ENCODE results near the gene LRCH3. TPM values are rescaled to one million over a fixed set of nuclear protein-coding genes. Genes with fewer than 3 reads are reported as not detected.
A peak's percentile ranks its signal among the peaks of the same experiment; 100 is the strongest.

Gene LRCH3
- polyA plus RNA-seq, 2 donors, result 7.0 to 13.1 TPM

DNA sequence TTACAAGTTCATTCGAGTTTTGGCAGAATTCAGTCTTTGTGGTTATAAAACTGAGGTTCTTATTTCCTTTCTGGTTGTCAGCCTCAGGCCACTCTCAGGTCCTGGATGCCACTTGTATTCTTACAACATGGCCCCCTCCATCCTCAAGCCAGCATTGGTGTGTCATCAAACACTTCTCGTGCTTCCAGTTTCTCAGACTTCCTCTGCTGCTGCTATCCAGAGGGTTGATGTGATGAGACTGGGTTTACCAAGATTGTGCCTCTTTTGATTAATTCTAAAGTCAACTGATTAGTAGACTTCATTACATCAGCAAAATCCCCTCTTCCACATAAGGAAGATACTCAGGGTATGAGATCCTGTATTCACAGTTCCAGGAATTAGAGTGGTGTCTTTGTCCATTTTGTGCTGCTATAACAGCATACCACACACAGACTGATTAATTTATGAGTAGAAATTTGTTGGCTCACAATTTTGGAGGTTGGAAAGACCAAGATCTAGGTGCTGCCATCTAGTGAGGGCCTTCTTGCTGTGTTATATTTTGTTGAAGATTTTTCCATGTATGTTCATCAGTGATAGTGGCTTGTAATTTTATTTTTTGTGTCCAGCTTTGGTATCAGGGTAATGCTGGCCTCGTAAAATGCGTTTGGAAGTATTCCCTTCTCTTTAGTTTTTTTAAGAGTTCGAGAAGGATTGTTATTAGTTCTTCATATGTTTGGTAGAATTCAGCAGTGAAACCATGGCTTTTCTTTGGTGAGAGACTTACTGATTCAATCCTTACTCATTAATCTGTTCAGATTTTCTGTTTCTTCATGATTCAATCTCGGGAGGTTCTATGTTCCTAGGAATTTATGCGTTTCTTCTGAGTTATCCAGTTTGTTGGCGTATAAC is 11.1 kb downstream of the LRCH3 start:
- Histone ChIP-seq H3K27ac (ENCODE audit: low read depth in 2 of 2, low read length in 1 of 2) (no peak overlapping the region), H3K4me3 (ENCODE audit: low read depth in 1 of 2, low read length in 2 of 2) (no peak overlapping the region), H3K27me3 (ENCODE audit: control insufficient read depth in 1 of 2, insufficient read depth in 2 of 2, low read length in 2 of 2) (no peaks in the 10 kb centered on the region), H3K9me3 (ENCODE audit: control insufficient read depth in 2 of 2, insufficient read depth in 1 of 2, low read depth in 1 of 2, low read length in 1 of 2) (no peaks in the 10 kb centered on the region), H3K36me3 (ENCODE audit: control insufficient read depth in 2 of 2, insufficient read depth in 2 of 2, low read length in 1 of 2) (no peaks in the 10 kb centered on the region), H3K4me1 (ENCODE audit: control insufficient read depth in 2 of 2, insufficient read depth in 2 of 2, low read length in 1 of 2) (no peaks in the 10 kb centered on the region)
- 57 to 58% methylated on average over 8 of the region's 8 CpGs for WGBS, 2 donors

- H3K4me3 ChIP-seq (ENCODE audit: low read depth in 1 of 2, low read length in 2 of 2), result no peak overlapping the region
- H3K27ac ChIP-seq (ENCODE audit: low read depth in 2 of 2, low read length in 1 of 2), result no peak overlapping the region
- WGBS, 2 donors, result 76 to 90% methylated on average over 3 of the region's 3 CpGs
- no peaks in the 10 kb centered on the region for H3K4me1 ChIP-seq (ENCODE audit: control insufficient read depth in 2 of 2, insufficient read depth in 2 of 2, low read length in 1 of 2)
- no peaks in the 10 kb centered on the region for H3K27me3 ChIP-seq (ENCODE audit: control insufficient read depth in 1 of 2, insufficient read depth in 2 of 2, low read length in 2 of 2)
- H3K9me3 ChIP-seq (ENCODE audit: control insufficient read depth in 2 of 2, insufficient read depth in 1 of 2, low read depth in 1 of 2, low read length in 1 of 2), result no peaks in the 10 kb centered on the region
- H3K36me3 ChIP-seq (ENCODE audit: control insufficient read depth in 2 of 2, insufficient read depth in 2 of 2, low read length in 1 of 2), result no peaks in the 10 kb centered on the region
These were observed 11.9 kb downstream of the LRCH3 start for GRCh38 chr3:197802779-197803459.

GRCh38 chr3:197804511-197804910 is 13.5 kb downstream of the LRCH3 start:
- 81 to 88% methylated on average over 4 of the region's 4 CpGs for WGBS, 2 donors
- H3K4me1 ChIP-seq (ENCODE audit: control insufficient read depth in 2 of 2, insufficient read depth in 2 of 2, low read length in 1 of 2), result no peaks in the 10 kb centered on the region
- no peak overlapping the region for H3K27ac ChIP-seq (ENCODE audit: low read depth in 2 of 2, low read length in 1 of 2)

GRCh38 chr3:197807969-197808587 is 17.0 kb downstream of the LRCH3 start:
- Histone ChIP-seq H3K36me3 (ENCODE audit: control insufficient read depth in 2 of 2, insufficient read depth in 2 of 2, low read length in 1 of 2) (no peaks in the 10 kb centered on the region), H3K27me3 (ENCODE audit: control insufficient read depth in 1 of 2, insufficient read depth in 2 of 2, low read length in 2 of 2) (no peaks in the 10 kb centered on the region), H3K4me1 (ENCODE audit: control insufficient read depth in 2 of 2, insufficient read depth in 2 of 2, low read length in 1 of 2) (no peaks in the 10 kb centered on the region), H3K4me3 (ENCODE audit: low read depth in 1 of 2, low read length in 2 of 2) (no peak overlapping the region), H3K9me3 (ENCODE audit: control insufficient read depth in 2 of 2, insufficient read depth in 1 of 2, low read depth in 1 of 2, low read length in 1 of 2) (no peaks in the 10 kb centered on the region), H3K27ac (ENCODE audit: low read depth in 2 of 2, low read length in 1 of 2) (peak overlapping the region; percentile 37 to 48)
- WGBS, 2 donors, result 83 to 85% methylated on average over 4 of the region's 4 CpGs

More at GRCh38 chr3:197804511-197804910, 13.5 kb downstream of the LRCH3 start:
- Histone ChIP-seq H3K36me3 (ENCODE audit: control insufficient read depth in 2 of 2, insufficient read depth in 2 of 2, low read length in 1 of 2) (no peaks in the 10 kb centered on the region), H3K9me3 (ENCODE audit: control insufficient read depth in 2 of 2, insufficient read depth in 1 of 2, low read depth in 1 of 2, low read length in 1 of 2) (no peaks in the 10 kb centered on the region), H3K27me3 (ENCODE audit: control insufficient read depth in 1 of 2, insufficient read depth in 2 of 2, low read length in 2 of 2) (no peaks in the 10 kb centered on the region), H3K4me3 (ENCODE audit: low read depth in 1 of 2, low read length in 2 of 2) (no peak overlapping the region)

DNA sequence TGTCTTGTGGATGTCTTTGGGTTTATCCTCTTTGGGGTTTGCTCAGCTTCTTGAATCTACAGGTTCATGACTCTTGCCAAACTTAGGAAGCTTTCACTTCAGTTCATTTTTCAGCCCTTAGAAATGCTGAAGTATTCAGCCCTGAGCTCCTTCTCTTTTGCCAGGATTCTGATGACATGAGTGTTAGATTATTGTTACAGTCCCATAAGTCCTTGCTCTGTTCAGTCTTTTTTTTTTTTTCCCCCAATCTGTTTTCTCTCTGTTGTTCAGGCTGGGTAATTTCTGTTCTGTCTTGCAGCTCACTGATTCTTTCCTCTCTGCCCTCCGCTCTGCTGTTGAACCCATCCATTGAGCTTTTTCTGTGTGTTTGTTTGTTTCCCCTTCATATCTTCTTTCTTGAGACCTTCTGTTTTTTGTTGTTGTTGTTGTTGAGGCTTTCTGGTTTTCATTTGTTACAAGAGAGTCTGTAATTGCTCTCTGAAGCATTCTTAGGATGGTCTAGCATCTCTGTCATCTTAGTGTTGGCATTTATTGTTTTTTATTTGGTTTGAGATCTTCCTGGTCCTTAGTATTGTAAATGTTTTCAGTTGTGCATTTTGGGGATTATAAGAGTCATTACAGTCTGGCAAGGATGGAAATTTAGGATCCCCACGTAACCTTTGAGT is 18.4 kb downstream of the LRCH3 start:
- no peaks in the 10 kb centered on the region for H3K27me3 ChIP-seq (ENCODE audit: control insufficient read depth in 1 of 2, insufficient read depth in 2 of 2, low read length in 2 of 2)
- H3K36me3 ChIP-seq (ENCODE audit: control insufficient read depth in 2 of 2, insufficient read depth in 2 of 2, low read length in 1 of 2), result no peaks in the 10 kb centered on the region
- H3K9me3 ChIP-seq (ENCODE audit: control insufficient read depth in 2 of 2, insufficient read depth in 1 of 2, low read depth in 1 of 2, low read length in 1 of 2), result no peaks in the 10 kb centered on the region
- H3K4me1 ChIP-seq (ENCODE audit: control insufficient read depth in 2 of 2, insufficient read depth in 2 of 2, low read length in 1 of 2), result no peaks in the 10 kb centered on the region
- WGBS, 2 donors, result 43 to 55% methylated on average over 2 of the region's 2 CpGs
- no peak overlapping the region for H3K27ac ChIP-seq (ENCODE audit: low read depth in 2 of 2, low read length in 1 of 2)
- no peak overlapping the region for H3K4me3 ChIP-seq (ENCODE audit: low read depth in 1 of 2, low read length in 2 of 2)

DNA sequence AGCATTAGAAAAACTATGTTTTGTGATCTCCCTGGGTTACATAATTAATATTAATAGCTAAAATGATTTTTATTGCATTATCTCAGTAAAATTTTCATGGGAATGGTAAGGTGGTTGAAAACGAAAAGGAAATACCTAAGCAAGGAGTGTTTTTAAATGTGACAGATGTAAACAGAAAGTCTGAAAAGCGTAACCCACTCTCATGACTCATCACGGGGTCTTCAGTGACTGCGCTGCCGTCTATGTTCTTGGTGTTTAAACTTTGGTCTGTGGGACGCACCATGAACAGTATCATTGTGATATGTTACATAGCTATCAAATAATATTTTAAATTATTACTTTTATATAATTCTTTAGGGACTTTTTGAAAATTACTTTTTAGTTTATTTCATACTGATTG is 19.8 kb downstream of the LRCH3 start:
- no peaks in the 10 kb centered on the region for H3K4me1 ChIP-seq (ENCODE audit: control insufficient read depth in 2 of 2, insufficient read depth in 2 of 2, low read length in 1 of 2)
- H3K4me3 ChIP-seq (ENCODE audit: low read depth in 1 of 2, low read length in 2 of 2), result no peak overlapping the region
- no peaks in the 10 kb centered on the region for H3K27me3 ChIP-seq (ENCODE audit: control insufficient read depth in 1 of 2, insufficient read depth in 2 of 2, low read length in 2 of 2)
- no peaks in the 10 kb centered on the region for H3K9me3 ChIP-seq (ENCODE audit: control insufficient read depth in 2 of 2, insufficient read depth in 1 of 2, low read depth in 1 of 2, low read length in 1 of 2)
- WGBS, 2 donors, result 91% methylated on average over 6 of the region's 6 CpGs
- no peak overlapping the region for H3K27ac ChIP-seq (ENCODE audit: low read depth in 2 of 2, low read length in 1 of 2)
- H3K36me3 ChIP-seq (ENCODE audit: control insufficient read depth in 2 of 2, insufficient read depth in 2 of 2, low read length in 1 of 2), result no peaks in the 10 kb centered on the region

DNA sequence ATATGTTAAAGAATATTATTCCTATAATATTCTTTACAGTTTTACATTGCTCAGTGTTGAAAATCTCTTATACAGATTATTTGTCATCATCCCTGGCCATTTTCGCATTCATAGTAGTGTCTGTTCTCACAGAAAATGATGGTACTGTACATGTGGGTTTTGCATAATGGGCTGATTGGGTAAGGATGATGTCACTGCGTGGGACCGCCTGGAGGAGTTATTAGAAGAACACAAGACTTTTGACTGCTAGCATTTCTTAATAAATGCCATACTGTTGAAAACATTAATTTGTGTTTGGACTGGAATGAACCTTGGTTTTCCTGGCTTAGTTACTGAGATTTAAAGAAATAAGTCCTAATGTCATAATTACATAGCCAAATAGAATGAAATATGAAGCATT is 20.3 kb downstream of the LRCH3 start:
- 73 to 76% methylated on average over 3 of the region's 3 CpGs for WGBS, 2 donors
- Histone ChIP-seq H3K4me3 (ENCODE audit: low read depth in 1 of 2, low read length in 2 of 2) (no peak overlapping the region), H3K27ac (ENCODE audit: low read depth in 2 of 2, low read length in 1 of 2) (no peak overlapping the region), H3K36me3 (ENCODE audit: control insufficient read depth in 2 of 2, insufficient read depth in 2 of 2, low read length in 1 of 2) (no peaks in the 10 kb centered on the region), H3K9me3 (ENCODE audit: control insufficient read depth in 2 of 2, insufficient read depth in 1 of 2, low read depth in 1 of 2, low read length in 1 of 2) (no peaks in the 10 kb centered on the region), H3K27me3 (ENCODE audit: control insufficient read depth in 1 of 2, insufficient read depth in 2 of 2, low read length in 2 of 2) (no peaks in the 10 kb centered on the region), H3K4me1 (ENCODE audit: control insufficient read depth in 2 of 2, insufficient read depth in 2 of 2, low read length in 1 of 2) (no peaks in the 10 kb centered on the region)

DNA sequence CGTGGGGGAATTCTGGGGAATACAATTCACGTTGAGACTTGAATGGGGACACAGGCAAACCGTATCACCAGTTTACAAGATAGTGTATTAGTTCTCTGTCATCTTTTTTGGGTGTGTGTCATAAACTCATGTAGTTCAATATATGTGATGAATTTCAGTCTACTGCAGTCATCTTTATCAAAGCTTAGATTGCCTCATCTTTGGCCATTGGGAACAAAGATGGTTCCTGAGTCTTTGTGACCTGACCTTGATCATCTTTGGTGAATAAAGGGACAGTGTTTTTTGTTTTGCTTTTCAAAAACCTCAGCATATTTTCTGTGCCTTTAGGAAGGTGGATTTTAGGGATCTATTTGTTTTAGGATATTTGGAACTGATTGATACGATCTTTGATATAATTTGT is 23.3 kb downstream of the LRCH3 start:
- Histone ChIP-seq H3K27ac (ENCODE audit: low read depth in 2 of 2, low read length in 1 of 2) (no peak overlapping the region), H3K36me3 (ENCODE audit: control insufficient read depth in 2 of 2, insufficient read depth in 2 of 2, low read length in 1 of 2) (no peaks in the 10 kb centered on the region), H3K4me3 (ENCODE audit: low read depth in 1 of 2, low read length in 2 of 2) (no peak overlapping the region), H3K9me3 (ENCODE audit: control insufficient read depth in 2 of 2, insufficient read depth in 1 of 2, low read depth in 1 of 2, low read length in 1 of 2) (no peaks in the 10 kb centered on the region), H3K27me3 (ENCODE audit: control insufficient read depth in 1 of 2, insufficient read depth in 2 of 2, low read length in 2 of 2) (no peaks in the 10 kb centered on the region), H3K4me1 (ENCODE audit: control insufficient read depth in 2 of 2, insufficient read depth in 2 of 2, low read length in 1 of 2) (no peaks in the 10 kb centered on the region)
- WGBS, 2 donors, result 86 to 89% methylated on average over 4 of the region's 4 CpGs

- no peaks in the 10 kb centered on the region for H3K27me3 ChIP-seq (ENCODE audit: control insufficient read depth in 1 of 2, insufficient read depth in 2 of 2, low read length in 2 of 2)
- no peaks in the 10 kb centered on the region for H3K9me3 ChIP-seq (ENCODE audit: control insufficient read depth in 2 of 2, insufficient read depth in 1 of 2, low read depth in 1 of 2, low read length in 1 of 2)
- H3K4me1 ChIP-seq (ENCODE audit: control insufficient read depth in 2 of 2, insufficient read depth in 2 of 2, low read length in 1 of 2), result no peaks in the 10 kb centered on the region
- H3K27ac ChIP-seq (ENCODE audit: low read depth in 2 of 2, low read length in 1 of 2), result no peak overlapping the region
- WGBS, 2 donors, result 61 to 71% methylated on average over 8 of the region's 8 CpGs
- peaks cover 3% of the 10 kb centered on the region in 2 donors for H3K36me3 ChIP-seq (ENCODE audit: control insufficient read depth in 2 of 2, insufficient read depth in 2 of 2, low read length in 1 of 2)
- no peak overlapping the region for H3K4me3 ChIP-seq (ENCODE audit: low read depth in 1 of 2, low read length in 2 of 2)
These were observed 29.7 kb downstream of the LRCH3 start for GRCh38 chr3:197820550-197821335.
